ENCODE data around the gene TOR4A.

TOR4A gene

DNA sequence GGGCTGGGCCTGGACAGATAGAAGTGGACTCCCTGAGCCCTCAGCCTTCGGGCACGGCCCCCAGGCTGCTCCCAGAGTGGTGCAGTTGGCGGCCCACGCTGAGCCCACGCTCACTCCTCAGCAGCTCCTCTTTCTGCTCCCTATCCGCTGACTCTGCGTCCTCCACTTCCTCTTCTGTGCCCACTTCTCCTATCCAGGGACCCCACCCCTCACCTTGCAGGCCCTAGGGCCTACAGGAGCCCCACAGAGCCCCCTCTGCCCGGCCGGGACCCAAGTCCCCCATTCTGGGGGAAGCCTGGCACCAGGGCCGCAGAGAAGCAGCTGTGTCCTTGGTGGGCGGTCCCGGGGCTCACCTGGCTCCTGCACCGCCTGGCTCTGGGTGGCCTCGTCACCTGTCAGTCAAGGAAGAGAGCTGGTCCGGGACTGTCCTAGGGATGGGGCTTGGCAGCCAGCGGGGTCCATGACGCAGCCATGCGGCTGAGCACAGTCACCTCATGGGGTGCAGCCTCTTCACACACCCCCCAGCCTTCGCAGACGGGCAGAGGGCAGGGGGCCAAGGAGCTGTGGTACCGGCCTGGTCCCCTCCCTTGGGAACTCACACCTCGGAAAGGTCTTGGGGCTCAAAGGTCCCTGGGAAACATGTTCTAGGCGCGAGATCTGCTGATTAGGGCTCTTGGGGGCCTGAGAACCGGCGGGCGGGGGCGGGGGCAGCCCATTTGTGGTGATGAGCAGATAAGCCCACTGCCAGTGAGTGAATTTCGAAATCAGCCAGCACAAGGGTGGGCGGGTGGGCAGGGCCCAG, 29.9 kb downstream of the TOR4A start:
- DNase-seq (ENCODE audit: low spot score) = no peak

DNA sequence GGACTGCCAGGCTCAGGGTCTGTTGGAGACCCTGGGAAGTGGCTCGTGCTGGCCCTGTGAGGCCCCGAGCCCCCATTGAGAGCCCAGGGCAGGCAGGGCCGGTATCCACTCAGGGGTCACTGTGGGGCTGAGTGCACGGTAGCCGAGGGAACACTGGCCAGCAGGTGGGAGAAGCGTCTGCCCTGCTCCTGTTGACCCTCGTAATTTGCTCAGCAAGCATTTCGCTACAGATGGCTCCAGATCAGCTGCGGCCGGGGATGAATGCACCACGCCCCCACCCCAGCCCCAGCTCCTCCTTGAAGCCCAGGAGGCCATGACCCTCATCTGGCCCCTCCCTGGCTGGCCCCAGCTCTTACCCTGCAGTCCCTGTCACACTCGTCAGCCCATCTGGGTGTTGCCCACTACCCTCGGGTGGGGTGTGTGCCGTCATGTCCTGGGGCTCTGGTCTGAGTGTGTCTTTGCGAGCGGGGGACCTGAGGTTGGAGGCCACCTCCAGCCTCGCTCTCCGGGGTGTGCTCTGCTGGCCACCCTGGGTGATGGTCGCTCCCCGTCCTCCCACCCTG, 30.6 kb downstream of the TOR4A start:
- no peak for DNase-seq (ENCODE audit: low spot score)

DNA sequence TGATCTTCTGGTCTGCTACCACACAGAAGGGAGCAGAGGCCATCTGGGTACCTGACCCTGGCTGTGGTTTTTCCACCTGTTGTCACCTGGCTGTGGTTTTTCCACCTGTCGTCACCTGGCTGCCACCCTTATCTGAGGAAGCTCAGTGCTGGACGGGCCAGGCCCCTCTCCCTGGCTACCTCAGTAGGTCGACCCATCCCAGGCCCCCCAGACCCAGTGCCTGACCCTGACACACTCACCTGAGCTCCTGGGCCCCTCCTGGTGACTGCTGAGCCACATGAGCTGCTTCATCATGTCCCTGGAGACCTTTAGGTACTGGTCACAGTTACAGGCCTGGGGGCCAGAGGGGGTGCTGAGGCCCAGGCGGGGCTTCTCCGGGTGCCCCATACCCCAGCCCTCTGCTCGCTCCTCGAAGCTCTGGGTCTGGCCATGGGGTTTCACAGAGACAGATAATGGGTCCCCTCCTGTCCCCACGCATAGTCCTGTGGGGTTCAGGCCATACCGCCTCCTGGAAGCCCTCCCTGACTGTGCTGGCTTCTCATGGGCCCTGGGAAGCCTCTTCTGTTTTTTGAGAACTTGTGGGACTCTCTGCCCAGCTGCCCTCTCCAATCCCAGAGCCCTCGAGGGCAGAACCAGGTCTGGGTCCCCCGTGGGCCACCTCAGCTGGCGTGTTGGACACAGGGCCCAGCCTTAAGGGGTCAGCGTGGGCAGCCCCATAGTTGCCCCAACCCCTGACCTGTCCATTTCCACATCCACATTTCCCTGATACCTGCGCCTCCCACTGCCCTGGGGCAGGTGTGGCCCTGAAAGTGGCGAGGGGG, 32.1 kb downstream of the TOR4A start:
- no peak for DNase-seq (ENCODE audit: low spot score)

DNA sequence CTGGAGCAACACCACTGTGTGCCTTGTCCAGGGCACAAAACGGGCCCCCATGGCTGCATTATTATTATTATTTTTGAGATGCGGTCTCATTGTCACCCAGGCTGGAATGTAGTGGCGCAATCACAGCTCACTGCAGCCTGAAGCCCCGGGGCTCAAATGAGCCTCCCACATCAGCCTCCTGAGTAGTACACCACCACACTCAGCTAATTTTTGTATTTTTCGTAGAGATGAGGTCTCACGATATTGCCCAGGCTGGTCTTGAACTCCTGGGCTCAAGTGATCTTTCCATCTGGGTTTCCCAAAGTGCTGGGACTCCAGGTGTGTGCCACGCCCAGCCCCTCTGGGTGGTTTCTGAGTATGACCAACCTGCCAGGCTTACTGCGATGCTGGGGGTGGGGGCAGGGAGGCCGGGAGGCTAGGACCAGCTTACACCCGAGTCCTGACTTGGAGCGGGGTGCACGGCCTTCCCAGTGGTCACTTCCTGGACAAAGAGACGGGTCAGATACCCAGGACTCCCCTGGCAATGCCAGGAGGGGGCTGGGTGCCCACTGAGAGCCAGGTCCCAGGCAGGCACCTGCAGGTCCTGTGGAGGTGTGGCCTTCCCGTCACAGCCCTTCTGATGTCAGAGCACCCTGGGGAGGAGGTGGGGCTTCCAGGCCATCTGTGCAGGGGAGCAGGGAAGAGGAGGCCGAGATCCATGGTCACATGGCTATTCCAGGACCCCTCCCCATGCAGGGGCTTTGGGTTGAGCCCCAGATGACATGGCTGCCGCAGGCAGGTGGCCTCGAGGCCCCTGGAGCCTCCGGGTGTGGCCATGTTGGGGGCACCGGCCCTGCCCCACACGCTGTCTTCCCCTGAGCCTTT, 32.9 kb downstream of the TOR4A start:
- DNase-seq (ENCODE audit: low spot score) = no peak

DNA sequence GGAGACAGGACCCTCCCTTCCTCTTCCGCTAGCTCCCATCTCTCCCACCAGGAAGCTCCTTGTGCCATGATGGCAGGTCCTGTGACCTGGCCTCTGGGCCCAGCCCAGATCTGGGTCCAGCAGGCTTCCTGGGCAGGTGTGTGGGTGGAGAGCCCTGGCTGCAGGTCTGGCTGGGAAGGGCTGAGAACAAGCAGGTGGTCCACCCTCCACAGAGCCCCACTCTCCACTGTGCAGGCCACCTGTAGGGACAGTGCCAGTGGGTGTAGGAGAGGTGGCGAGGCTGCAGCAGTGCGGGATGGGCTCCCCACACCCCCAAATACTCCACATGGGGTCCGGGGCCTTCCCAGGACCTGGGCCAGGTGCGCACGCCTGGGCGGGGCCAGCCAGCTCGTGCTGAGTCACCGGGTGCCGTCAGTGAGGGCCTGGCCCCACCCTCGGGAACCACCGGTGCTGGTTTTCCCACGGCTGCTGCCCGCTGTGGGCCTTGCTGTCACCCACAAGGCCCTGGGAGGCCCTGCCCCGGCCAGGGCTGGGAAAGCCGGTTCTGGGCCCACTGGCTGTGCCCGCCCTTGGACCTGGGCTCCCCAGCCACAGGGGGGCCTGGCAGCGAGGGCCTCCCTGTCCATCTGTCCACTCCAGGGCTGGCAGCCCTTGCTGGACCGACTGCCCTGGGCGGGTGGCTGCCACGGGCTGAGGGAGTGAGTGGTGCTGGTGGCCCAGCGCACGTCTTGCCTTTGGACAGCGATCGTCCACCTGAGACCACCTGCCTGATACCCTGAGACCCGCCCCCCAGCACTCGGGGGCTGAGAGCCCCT, 33.9 kb downstream of the TOR4A start:
- no peak for DNase-seq (ENCODE audit: low spot score)

DNA sequence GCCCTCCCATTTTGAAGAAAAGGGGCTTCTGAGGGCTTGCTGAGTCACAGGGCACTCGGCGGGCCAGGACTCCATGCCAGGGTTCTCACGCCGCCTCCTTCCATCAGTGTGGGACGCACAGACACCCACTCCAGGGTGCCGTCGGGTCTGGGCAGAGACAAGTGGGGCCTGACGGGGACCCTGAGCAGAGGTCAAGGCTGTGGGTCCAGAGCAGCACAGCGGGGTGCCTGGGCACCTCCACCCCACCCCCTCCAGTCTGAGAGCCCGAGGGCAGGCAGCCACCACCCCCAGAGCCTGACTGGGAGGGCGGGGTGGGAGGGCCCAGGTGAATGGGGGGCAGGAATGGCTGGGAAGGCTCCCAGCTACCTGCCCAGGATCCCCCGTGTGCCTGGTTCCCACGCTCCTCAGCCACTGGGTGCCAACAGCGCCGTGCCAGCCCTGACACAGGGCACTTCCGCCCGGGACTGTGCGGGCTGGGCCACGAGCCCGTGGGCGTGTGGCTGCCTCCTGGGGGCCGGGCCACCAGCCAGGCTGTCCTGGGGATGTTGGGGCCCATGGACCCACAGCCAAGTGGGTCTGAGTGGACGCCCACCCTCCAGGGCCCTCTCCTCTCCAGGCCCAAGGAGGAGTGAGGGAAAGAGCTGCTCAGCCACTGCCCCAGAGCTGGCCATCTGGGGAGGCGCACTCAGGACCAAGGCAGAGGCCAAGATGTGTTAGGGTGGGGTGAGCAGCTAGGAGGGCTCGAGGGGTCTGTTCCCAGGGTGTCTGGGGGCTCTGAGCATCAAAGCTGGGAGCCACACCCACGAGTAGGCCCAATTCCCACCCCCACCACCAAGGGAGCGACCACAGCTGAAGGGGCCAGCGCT, 34.7 kb downstream of the TOR4A start:
- DNase-seq (ENCODE audit: low spot score) = no peak

DNA sequence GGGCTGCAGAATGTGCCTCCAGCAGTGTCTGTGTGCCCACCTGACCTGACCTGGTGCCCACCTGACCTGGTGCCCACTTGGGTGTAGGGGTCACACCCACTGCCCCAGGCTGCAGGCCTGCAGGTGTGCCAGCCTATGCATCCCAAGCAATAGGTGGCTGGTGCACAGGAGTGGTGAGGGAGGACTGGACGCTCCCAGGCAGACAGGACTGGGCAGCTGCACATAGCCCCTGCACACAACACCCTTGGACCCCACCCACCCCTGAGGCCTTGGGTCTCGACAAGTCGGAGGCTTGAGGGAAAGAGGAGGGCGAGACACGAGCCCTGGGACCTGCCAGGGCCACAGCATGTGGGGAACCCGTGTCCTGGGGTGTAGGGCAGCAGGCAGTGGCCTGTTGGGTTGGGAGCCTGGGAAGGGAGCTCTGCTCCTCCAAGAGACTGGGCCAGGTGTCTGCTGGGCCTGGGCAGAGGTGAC, 35.4 kb downstream of the TOR4A start:
- DNase-seq (ENCODE audit: low spot score) = no peak

DNA sequence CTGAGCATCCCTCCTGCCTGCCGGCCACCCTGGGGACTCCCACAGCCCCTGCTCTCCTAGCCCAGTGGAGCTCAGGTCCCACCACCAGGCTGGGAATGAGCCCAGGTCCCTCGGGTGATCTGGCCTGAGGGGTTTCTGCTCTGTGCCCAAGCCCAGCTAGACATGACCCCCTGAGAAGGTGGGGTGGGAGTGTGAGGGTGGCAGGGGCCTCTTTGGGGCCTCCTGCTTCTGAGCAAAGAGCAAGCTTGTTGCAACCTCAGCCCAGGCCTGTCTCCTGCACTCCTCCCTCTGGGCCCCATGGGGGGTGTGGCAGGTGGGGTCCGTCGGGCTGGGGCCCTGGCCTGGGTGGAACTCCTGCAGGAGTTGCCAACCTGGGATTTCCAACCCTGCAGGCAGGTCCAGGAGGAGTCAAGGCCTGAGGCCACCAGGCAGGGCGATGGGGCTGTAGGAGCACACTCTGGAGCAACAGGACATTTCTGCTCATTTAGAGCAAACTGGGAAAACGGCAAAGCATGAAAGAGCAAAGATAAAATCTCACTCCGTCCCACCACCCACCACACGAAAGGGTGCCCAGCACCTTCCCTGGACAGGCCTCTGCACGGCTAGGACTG, 35.9 kb downstream of the TOR4A start:
- no peak for DNase-seq (ENCODE audit: low spot score)

DNA sequence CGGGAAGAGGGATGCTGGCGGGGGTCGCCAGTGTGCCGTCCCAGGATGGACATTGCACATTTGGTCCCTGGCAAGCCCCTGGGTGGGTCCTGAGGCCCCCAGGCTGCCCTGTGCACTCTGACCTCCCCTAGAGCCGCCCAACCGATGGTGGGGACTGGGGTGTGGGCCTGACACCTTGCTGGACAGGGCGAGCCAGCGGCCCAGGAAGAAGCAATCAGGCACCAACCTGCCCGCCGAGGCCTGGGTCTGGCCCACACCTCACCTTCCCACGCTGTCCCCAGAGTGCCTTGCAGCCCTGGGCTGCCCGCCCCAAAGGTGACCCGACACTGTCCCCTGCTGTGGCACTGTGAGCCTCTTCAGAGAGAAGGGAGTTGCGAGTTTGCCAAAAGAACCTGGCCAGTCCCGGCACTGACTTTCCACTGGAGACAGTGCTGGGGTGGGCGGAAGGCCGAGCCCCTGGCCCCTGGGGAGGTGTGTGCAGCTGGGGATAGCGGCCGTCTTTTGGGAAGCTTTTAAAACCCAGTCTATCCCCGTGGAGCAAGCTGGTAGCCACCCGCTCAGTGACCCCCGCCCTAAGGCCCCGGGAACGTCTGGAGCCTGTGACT, 36.5 kb downstream of the TOR4A start:
- DNase-seq (ENCODE audit: low spot score) = no peak

DNA sequence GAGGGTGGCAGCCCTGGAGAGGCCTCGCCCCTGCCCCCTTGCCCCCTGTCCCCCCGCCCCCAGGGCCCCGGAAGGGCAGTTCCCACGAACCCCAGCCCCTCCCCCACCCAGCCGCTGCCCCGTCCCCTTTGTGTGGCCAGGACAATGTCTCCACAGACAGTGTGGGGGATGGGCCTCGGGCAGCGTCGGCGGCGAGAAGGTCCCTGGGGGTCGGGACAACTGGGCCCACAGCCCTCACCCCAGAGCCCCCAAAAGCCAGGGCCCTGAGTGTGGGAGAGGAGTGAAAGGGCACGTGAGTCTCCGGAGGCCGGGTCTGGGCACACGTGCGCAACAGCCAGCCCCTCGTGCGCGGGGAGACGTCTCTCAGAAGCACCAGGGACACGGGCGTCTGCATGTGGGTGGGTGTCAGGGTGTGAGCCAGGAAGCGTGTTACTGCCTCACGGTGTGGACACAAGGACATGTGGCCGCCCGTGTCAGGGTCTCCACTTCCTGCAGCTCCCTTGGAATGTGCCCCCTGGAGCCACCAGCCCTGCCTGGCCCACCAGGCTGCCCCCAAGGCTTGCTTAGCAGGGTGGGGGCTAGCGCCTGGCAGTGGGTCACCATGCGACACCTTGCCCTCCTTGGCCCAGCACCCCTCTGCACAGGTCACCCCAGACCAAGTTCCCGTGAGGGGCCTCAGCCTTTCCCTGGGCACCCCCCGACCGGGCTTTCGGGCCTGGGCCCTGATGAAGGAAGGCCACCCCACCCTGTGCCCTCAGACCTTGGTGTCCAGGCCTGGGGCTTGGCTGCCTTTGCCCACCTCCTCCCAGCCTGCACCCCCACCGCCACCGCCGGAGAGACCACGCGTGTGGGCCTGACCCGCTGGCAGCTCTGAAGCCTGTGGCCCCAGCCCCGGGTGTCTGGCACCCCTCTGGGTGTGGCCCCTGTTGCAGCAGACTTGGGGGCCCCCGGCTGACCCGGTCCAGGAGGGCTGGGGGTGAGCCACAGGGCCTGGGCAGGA, 37.3 kb downstream of the TOR4A start:
- DNase-seq (ENCODE audit: low spot score) = no peak

DNA sequence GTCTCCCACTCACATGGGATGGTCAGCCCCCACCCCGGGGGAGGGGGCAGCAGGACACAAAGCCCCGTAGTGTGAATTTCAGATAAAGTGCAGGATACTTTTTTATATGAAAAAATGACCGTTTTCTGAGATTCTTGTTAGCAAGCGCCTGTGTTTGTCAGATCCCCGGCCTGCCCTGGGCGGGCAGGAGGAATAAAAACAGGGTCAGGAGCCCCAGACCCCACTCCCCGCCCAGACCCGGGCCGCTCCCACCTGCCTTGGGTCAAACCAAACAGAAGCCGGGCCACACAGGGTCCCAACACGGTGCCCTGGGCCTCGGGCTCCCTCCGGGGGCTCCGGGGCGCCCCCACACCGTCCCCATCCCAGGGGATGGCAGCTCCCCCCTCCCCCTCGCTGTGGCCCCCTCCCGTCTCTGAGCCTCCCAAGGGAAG, 38.1 kb downstream of the TOR4A start:
- no peak for DNase-seq (ENCODE audit: low spot score)

DNA sequence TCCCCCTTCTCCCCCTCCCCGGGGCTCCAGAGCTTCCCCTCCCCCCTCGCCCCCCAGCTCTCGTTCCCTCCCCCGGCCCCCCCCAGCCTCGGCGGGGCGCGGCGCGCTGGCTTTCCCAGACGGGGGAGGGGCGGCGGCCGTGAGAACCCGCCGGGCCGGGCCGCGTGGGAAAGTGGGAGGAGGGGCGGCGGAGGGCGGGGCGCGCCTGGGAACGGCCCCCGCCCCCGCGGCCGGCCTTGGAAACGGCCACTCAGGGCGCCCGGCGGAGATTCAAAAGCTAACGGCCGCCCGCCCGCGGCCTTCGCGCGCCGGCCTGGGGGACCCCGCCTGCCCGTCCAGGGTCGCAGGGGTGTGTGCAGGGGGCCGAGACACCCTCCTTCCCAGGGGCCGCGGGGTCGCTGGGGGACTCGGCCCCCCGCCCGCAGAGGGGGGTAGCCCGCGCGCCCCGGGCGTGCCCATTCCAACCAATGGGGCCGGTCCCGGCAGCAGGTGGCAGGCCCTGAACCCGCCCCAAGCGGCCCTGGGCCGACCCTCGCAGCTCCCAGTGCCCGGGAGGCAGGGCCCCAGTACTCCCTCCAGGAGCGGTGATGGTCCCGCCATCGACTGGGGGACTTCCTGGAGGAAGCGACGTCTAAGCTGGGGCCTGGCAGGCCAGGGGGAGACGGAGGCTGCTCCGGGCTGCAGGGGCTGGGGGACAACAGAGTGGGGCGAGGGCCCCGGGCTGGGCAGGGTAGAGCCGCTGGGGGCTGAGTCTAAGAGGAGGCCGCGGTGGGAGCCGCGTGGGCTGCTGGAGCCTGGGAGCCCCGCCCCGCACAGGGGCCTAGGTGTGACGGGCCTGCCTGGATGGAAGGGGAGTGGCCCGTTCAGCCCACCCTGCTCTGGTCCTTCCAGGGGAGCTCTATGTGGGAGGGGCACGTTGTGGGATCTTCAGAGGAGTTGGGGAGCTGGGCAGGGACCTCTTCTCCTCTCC, 38.8 kb downstream of the TOR4A start:
- DNase-seq (ENCODE audit: low spot score) = peak; percentile 36

DNA sequence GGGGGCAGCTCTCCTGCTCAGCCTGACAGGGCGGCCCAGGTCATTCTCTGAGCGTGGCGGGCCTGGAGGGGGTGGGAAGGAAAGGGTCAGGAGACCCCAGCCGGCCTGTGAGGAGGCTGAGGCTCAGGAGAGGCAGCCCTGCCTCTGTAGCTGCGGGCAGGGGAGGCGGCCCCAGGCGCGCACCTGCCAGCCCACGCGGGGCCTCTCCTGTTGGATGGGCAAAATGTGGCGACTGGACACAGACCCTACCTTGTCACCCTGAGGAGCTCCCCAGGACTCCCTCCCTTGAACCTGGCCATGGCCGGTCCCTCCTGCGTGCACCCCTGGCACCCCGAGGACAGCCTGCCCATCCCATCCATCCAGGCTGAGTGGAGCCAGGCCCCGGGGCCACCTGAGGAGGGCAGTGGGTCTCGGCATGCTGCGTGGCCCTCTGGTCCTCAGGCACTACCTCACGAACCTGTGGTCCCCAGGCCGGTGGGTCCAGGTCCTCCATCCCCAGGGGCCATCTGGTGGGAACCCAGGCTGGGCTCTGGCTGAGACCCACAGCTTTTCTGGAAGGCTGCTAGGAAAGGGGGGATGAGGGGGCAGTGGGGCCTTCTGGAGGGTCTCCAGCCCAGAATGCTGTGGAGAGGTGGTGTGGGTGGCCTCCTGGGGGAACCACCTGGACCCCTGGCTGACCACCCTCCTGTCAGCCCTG, 39.6 kb downstream of the TOR4A start:
- no peak for DNase-seq (ENCODE audit: low spot score)

DNA sequence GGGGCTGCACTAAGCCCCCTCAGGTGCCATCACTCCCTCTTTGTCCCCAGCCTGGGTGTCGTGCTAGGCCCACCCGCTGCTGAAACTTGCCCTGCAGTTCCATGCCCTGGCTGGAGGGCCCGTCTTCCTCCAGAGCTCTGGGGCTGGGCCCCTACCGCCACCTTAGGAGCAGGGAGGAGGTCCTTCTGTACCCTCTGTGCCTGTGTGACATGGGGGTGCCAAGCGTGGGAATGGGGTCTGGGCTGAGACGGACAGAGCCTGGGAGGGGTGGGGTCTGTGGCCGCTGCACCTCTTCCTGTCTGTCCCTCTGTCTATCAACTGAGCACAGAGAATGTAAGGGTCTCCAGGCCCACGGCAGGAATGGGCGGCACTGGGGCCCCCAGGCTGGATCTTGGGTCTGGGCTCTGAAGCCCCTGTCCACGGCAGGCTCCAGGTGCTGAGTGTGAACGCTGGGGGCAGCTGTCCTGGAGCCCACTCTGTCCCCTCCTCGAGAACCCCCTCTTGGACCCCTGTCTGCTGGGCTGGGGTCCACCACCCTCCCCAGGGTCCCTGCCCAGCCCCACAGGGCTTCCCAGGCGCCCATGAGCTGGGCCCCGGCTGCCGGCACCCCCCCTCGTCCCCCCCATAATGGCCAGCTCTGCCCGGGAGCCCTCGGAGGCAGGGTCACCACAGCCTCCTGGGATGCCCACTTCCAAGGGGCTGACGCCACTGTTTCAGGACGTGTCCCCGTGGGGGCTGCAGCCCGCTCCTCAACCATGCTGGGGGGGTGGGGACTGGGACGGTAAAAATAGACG, 40.4 kb downstream of the TOR4A start:
- no peak for DNase-seq (ENCODE audit: low spot score)

DNA sequence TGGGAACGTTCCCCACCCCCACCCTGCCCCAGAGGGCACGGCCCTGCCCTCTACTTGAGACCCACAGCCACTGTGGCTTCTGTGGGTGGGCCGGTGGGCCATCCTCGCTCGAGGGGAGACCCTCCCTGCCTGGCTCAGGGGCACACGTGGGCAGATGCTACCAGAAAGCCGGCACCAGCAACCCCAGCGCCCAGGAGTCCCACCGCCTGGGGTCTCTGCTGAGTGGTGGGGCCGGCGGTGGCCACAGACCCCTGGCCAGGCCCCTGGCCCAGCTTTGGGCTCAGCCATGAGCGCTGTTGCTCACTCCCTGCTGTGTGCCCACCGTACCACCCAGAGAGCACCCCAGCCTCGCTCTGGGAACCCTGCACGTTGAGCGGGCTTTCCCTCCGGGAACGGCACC, 41.1 kb downstream of the TOR4A start:
- no peak for DNase-seq (ENCODE audit: low spot score)

Measured in kidney capillary endothelial cell (primary cell).